ENCODE data around the gene TNS1. TPM values are rescaled to one million over a fixed set of nuclear protein-coding genes. Genes with fewer than 3 reads are reported as not detected.

TNS1 gene
- total RNA-seq, 3 donors from 2014 or later (not counting 1 experiment from before 2014, with no cell fraction given): 1.1 to 3.0 (median 2.1) TPM

DNA sequence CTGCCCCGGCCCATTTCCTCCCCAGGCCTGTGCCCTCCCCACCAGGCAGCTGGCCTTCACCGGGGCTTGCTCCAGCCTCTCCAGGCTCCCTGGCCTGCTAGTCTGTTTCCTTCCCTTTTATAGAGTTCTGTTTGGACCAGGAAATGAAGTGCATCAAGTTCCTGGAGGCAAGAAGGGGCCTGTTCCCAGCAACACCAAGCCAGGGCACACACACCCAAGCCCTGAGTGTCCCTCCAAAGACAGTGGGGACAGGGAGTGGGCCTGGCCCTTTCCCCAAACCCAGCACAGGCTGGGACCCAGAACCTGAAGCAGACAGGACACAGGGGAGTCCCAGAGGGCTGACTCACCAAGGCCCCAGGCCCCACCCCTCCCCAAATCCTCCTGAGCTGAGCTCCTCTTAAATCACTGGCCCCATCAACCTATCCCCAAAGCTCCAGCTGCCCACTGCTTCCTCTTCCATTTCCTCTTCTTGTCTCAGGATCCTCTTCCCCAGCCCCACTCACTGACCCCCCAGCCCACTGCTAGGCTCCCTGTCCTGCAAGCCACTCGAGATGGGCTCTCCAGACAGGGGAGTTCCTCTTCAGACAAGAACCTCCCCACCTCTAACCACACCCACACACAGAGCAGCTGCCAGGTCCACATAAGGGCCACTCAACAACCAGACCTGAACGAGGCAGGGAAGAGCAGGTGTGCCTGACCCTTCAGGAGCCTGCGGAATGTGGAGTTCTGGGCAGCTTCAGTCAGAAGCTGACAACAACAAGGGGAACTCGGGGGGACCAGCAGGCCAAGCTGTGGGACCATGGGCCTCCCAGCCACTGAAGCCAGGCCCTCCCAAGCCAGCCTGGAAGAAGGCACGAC is 74.2 kb downstream of the TNS1 start:
- no peaks in the 10 kb centered on the region for H3K27me3 ChIP-seq (ENCODE audit: control insufficient read depth, insufficient read depth, low read length)
- TF ChIP-seq, protein P1, sequence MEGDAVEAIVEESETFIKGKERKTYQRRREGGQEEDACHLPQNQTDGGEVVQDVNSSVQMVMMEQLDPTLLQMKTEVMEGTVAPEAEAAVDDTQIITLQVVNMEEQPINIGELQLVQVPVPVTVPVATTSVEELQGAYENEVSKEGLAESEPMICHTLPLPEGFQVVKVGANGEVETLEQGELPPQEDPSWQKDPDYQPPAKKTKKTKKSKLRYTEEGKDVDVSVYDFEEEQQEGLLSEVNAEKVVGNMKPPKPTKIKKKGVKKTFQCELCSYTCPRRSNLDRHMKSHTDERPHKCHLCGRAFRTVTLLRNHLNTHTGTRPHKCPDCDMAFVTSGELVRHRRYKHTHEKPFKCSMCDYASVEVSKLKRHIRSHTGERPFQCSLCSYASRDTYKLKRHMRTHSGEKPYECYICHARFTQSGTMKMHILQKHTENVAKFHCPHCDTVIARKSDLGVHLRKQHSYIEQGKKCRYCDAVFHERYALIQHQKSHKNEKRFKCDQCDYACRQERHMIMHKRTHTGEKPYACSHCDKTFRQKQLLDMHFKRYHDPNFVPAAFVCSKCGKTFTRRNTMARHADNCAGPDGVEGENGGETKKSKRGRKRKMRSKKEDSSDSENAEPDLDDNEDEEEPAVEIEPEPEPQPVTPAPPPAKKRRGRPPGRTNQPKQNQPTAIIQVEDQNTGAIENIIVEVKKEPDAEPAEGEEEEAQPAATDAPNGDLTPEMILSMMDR (IDR thresholded peaks at IDR 0.05): no peak
- no peak overlapping the region for H3K27ac Mint-ChIP-seq
- H3K4me1 ChIP-seq (ENCODE audit: control insufficient read depth, insufficient read depth, low read length): peaks cover 17% of the 10 kb centered on the region
- peaks cover 23 to 49% of the 10 kb centered on the region in 2 donors for H3K27me3 Mint-ChIP-seq (ENCODE audit: low read depth in 2 of 2)
- no peak overlapping the region for H3K4me3 Mint-ChIP-seq
- H3K9me3 ChIP-seq (ENCODE audit: control insufficient read depth, insufficient read depth, low read length): no peaks in the 10 kb centered on the region
- no peak overlapping the region for H3K4me3 ChIP-seq (ENCODE audit: low read length)
- no peak for ATAC-seq
- intact Hi-C loops (cut with micrococcal nuclease): no loop called here
- H3K9me3 Mint-ChIP-seq: no peaks in the 10 kb centered on the region
- no peak overlapping the region for H3K27ac ChIP-seq (ENCODE audit: low read length)
- peak in 1 of 2 donors; percentile 4 for DNase-seq
- H3K4me1 Mint-ChIP-seq: peaks cover 12 to 18% of the 10 kb centered on the region in 2 donors
- 65% methylated on average over 7 of the region's 7 CpGs for WGBS (ENCODE audit: insufficient coverage)
- no peaks in the 10 kb centered on the region for H3K36me3 ChIP-seq (ENCODE audit: control insufficient read depth, insufficient read depth, low read length)
- H3K36me3 Mint-ChIP-seq: no peaks in the 10 kb centered on the region

DNA sequence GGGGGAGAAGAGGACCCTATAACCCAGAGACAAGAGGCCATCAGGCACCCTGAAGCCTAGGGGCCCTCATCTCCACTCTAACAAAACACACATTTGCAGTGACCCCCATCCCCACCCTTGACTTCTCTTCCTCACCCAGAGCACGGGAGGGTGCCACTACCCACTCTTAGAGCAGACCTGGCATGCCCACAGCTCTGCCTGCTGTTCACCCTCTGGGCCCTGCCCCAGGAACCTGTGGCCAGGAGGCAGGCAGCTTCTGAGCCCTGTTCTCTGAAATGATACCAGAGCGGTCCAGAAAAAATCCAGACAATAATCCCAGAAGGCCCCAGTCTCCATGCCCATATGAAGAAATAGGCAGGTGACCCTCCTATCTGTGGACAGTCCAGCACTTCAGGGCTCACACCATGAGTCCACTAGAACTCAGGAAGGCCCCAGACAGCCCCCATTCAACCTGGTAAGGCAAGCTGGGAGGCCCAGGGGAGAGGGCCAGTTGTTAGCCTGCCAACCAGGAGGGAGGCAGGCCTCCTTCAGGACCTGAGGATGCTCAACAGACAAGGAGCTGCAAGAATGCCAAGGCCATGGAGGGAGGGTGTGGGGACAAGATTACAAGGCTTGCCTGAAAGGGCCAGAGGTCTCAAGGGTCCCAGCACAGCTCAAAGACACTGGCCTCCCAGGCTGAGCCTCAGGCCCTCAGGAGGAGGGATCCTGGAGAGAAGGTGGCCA is 75.0 kb downstream of the TNS1 start:
- H3K27me3 ChIP-seq (ENCODE audit: control insufficient read depth, insufficient read depth, low read length): no peaks in the 10 kb centered on the region
- Mint-ChIP-seq H3K27me3 (ENCODE audit: low read depth in 2 of 2) (peaks cover 22 to 42% of the 10 kb centered on the region in 2 donors), H3K4me3 (no peak overlapping the region), H3K36me3 (no peaks in the 10 kb centered on the region), H3K9me3 (no peaks in the 10 kb centered on the region), H3K27ac (no peak overlapping the region), H3K4me1 (peaks cover 12% of the 10 kb centered on the region in 2 donors)
- H3K27ac ChIP-seq (ENCODE audit: low read length): no peak overlapping the region
- WGBS (ENCODE audit: insufficient coverage): 84% methylated on average over 2 of the region's 2 CpGs
- intact Hi-C loops (cut with micrococcal nuclease): no loop called here
- ATAC-seq (no peak), DNase-seq (no peak)
- H3K36me3 ChIP-seq (ENCODE audit: control insufficient read depth, insufficient read depth, low read length): no peaks in the 10 kb centered on the region
- H3K4me3 ChIP-seq (ENCODE audit: low read length): no peak overlapping the region
- TF ChIP-seq, protein P1 (IDR thresholded peaks at IDR 0.05): no peak
- no peaks in the 10 kb centered on the region for H3K9me3 ChIP-seq (ENCODE audit: control insufficient read depth, insufficient read depth, low read length)
- H3K4me1 ChIP-seq (ENCODE audit: control insufficient read depth, insufficient read depth, low read length): peaks cover 17% of the 10 kb centered on the region

DNA sequence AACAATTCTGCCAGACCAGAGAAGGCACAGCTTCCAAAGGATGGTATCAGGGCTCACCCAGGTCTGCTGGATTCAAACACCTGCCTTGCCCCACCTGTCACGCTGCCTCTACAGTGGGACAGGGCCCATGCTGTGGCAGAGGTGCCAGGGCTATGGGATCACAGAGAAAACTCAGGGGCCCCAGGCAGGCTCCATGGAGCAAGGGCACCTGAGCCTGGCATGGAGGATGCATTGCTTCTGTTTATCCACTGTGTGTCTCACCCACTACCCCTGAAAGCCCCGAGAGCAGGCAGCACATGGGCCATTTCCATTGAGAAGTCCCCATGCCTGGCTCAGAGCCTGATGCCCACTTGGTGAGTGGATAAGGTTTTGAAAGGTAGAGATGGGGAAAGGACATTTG is 76.0 kb downstream of the TNS1 start:
- 85% methylated on average over 2 of the region's 2 CpGs for WGBS (ENCODE audit: insufficient coverage)
- H3K36me3 Mint-ChIP-seq: no peaks in the 10 kb centered on the region
- Histone ChIP-seq H3K9me3 (ENCODE audit: control insufficient read depth, insufficient read depth, low read length) (no peaks in the 10 kb centered on the region), H3K4me3 (ENCODE audit: low read length) (no peak overlapping the region), H3K4me1 (ENCODE audit: control insufficient read depth, insufficient read depth, low read length) (peaks cover 17% of the 10 kb centered on the region), H3K36me3 (ENCODE audit: control insufficient read depth, insufficient read depth, low read length) (no peaks in the 10 kb centered on the region), H3K27ac (ENCODE audit: low read length) (no peak overlapping the region), H3K27me3 (ENCODE audit: control insufficient read depth, insufficient read depth, low read length) (no peaks in the 10 kb centered on the region)
- intact Hi-C loops (cut with micrococcal nuclease): no loop called here
- no peak overlapping the region for H3K4me3 Mint-ChIP-seq
- ATAC-seq (no peak), DNase-seq (no peak)
- H3K27ac Mint-ChIP-seq: no peak overlapping the region
- no peaks in the 10 kb centered on the region for H3K9me3 Mint-ChIP-seq
- peaks cover 12% of the 10 kb centered on the region in 2 donors for H3K4me1 Mint-ChIP-seq
- peaks cover 22 to 37% of the 10 kb centered on the region in 2 donors for H3K27me3 Mint-ChIP-seq (ENCODE audit: low read depth in 2 of 2)
- TF ChIP-seq, protein P1 (IDR thresholded peaks at IDR 0.05): no peak
